Liver (tissue), 3 donors: ENCODE data around the gene PLD2.

ENCODE experiments used
- ATF3 ChIP-seq: IDR thresholded peaks from 2 replicates; pipeline ENCODE4 v1.6.1; 2016; ENCODE audit warnings: antibody characterized with exemption
- GABPA ChIP-seq, 2 donors: IDR thresholded peaks in 1 of 2; conservative IDR thresholded peaks in 1 of 2; 2 replicates each; pipeline ENCODE4 v1.6.1; 2016; ENCODE audit warnings: antibody characterized with exemption in 2 of 2, mild to moderate bottlenecking in 1 of 2, moderate library complexity in 1 of 2
- JUND ChIP-seq, 2 donors: IDR thresholded peaks; 2 replicates each; pipeline ENCODE4 v1.6.1; 2016; ENCODE audit warnings: antibody characterized with exemption in 2 of 2
- RAD21 ChIP-seq, 2 donors: IDR thresholded peaks; 2 replicates each; pipeline ENCODE4 v1.6.1; 2016; ENCODE audit warnings: antibody characterized with exemption in 2 of 2, mild to moderate bottlenecking in 2 of 2
- REST ChIP-seq: IDR thresholded peaks from 2 replicates; pipeline ENCODE4 v1.6.1; 2016; ENCODE audit warnings: antibody characterized with exemption, mild to moderate bottlenecking
- RXRA ChIP-seq, 2 donors: IDR thresholded peaks; 2 replicates each; pipeline ENCODE4 v1.6.1; 2017 to 2018; ENCODE audit warnings: antibody characterized with exemption in 2 of 2, mild to moderate bottlenecking in 1 of 2
- TAF1 ChIP-seq: conservative IDR thresholded peaks from 2 replicates; pipeline ENCODE4 v1.6.1; 2016; ENCODE audit warnings: antibody characterized with exemption, mild to moderate bottlenecking
- YY1 ChIP-seq: IDR thresholded peaks from 2 replicates; pipeline ENCODE4 v1.6.1; 2016; ENCODE audit warnings: antibody characterized with exemption, mild to moderate bottlenecking
- TF ChIP-seq, protein P1 (sequence below): fragments of 150-350 bp; IDR thresholded peaks from 2 replicates; pipeline ENCODE4 v1.5.1; 2017; ENCODE audit warnings: improper control_type of control experiment, low read depth, low read length; ENCODE audit not compliant: missing input control
- TF ChIP-seq, protein P2 (sequence below): IDR thresholded peaks from 2 replicates; pipeline ENCODE4 v1.6.1; 2016; ENCODE audit warnings: antibody characterized with exemption
- donor health status: healthy.
- donor health status: healthy.

DNA sequence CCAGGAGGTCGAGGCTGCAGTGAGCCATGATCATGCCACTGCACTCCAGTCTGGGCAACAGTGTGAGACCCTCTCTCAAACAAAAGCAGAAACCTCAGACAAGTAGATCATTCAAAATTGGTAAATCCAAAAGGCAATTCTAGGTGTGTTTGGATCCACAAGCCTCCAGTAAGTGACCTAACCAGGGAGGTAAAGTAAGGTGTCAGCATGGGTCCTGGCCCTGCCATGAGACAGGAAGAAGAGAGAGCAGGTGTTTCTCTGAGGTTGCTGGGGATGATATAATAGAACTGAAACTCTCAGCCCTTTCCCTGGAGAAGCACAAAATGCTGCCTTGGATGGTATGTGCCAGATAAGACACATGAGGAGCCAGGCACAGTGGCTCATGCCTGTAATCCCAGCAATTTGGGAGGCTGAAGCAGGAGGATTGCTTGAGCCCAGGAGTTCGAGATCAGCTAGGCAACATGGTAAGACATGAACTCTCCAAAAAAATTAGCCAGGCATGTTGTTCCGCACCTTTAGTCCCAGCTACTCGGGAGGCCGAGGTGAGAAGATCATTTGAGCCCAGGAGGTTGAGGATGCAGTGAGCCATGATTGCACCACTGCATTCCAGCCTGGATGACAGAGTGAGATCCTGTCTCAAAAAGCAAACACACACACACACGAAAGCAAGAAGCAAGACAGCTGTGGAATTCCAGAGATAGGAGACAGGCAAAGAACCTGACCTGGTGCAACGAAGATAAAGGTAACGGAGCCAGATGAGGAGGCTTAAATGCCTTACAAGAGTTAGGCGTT lies 28.8 kb upstream of the PLD2 start:
- TF ChIP-seq, protein P1, sequence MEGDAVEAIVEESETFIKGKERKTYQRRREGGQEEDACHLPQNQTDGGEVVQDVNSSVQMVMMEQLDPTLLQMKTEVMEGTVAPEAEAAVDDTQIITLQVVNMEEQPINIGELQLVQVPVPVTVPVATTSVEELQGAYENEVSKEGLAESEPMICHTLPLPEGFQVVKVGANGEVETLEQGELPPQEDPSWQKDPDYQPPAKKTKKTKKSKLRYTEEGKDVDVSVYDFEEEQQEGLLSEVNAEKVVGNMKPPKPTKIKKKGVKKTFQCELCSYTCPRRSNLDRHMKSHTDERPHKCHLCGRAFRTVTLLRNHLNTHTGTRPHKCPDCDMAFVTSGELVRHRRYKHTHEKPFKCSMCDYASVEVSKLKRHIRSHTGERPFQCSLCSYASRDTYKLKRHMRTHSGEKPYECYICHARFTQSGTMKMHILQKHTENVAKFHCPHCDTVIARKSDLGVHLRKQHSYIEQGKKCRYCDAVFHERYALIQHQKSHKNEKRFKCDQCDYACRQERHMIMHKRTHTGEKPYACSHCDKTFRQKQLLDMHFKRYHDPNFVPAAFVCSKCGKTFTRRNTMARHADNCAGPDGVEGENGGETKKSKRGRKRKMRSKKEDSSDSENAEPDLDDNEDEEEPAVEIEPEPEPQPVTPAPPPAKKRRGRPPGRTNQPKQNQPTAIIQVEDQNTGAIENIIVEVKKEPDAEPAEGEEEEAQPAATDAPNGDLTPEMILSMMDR, result no peak
- TF ChIP-seq YY1, result no peak
- TF ChIP-seq, protein P2, sequence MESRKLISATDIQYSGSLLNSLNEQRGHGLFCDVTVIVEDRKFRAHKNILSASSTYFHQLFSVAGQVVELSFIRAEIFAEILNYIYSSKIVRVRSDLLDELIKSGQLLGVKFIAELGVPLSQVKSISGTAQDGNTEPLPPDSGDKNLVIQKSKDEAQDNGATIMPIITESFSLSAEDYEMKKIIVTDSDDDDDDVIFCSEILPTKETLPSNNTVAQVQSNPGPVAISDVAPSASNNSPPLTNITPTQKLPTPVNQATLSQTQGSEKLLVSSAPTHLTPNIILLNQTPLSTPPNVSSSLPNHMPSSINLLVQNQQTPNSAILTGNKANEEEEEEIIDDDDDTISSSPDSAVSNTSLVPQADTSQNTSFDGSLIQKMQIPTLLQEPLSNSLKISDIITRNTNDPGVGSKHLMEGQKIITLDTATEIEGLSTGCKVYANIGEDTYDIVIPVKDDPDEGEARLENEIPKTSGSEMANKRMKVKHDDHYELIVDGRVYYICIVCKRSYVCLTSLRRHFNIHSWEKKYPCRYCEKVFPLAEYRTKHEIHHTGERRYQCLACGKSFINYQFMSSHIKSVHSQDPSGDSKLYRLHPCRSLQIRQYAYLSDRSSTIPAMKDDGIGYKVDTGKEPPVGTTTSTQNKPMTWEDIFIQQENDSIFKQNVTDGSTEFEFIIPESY, result no peak
- TF ChIP-seq ATF3, result no peak
- TF ChIP-seq GABPA (IDR thresholded peaks at IDR 0.05 in 1 of 2, conservative IDR thresholded peaks at IDR 0.05 in 1 of 2), result no peak
- TF ChIP-seq RXRA (IDR thresholded peaks at IDR 0.05), result no peak
- no peak for TF ChIP-seq RAD21 (IDR thresholded peaks at IDR 0.05)
- no peak for TF ChIP-seq JUND (IDR thresholded peaks at IDR 0.05)
- TF ChIP-seq TAF1, result no peak
- no peak for TF ChIP-seq REST
